GM11168 (cell line): ENCODE data around the gene ENOX2.

Source experiments
- in situ Hi-C: fragments of 300-500 bp; cut with MboI; formaldehyde crosslinking; loops from one replicate; pipeline ENCODE4 v1.12.0; 2022; ENCODE audit warnings: low sequenced_read_pairs; ENCODE audit not compliant: unreplicated experiment

The ENOX2 gene

DNA sequence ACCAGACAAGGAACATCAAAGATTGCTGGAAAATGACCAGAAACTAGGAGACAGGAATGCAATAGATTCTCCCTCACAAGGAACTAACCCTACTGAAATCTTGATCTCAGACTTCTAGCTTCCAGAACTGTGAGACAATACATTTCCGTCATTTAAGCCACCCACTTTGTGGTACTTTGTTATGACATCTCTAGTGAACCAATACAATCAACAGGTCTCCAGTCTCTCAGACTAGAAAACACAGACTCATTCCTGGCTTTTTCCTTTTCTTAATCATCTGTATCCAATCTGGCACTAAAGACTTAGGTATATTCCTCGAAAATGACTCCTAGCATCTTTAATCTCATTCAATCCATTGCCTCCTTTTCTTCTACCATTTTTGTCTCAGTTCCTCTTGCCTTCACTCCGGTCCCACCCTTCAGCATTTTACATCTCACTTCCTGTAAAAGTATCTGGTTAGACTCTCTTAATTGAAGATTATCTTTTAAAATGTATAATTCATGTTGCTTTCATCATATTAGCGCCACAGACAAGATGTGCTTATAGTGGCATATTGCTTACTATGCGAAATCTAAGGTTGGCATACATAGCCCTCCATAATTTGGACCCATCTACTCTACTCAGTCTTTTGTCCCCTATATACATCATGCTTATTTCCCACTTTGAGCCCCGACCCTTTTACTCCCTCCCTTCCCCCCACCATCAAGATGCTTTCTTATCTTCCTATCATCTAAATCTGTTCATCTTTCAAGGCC lies 250.0 kb downstream of the ENOX2 start:
- in situ Hi-C loops, result no loop called here

DNA sequence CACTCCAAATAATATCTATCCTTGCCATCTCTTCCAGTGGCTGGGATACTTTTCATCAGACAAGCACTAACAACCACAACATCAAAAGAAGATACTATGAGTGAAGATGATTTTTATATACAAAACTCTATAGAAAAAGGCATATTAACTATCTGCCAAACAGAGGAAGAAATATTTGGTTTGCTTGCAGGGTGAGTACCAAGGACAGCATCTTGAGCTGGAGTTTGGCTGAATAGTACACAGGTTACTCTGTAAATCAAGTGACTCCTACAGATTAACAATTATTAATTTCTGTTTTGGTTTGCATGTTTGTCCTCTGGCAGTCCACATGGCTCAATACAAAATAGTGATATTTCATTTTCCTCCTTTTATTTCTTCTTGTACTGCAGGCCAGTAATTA lies 253.3 kb downstream of the ENOX2 start:
- in situ Hi-C loops, result no loop called here

DNA sequence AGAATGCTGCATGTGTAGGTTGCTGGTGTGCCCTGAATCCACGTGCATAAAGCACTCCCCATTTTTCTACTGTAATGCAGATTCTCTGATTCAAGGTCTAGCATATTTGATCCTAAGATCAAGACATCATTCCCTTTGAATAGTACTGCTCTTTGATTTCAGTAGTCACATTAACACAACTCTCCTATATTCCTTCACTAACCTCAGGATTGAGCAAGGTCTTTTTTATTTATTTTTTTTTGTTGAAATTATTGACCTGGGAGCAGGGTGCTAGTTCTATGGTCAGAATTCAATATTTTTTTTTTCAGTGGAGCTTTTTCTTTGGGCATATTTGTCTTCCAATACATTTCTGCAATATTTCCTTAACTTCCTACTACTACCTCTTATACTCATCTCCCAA lies 255.5 kb downstream of the ENOX2 start:
- in situ Hi-C loops, result no loop called here

DNA sequence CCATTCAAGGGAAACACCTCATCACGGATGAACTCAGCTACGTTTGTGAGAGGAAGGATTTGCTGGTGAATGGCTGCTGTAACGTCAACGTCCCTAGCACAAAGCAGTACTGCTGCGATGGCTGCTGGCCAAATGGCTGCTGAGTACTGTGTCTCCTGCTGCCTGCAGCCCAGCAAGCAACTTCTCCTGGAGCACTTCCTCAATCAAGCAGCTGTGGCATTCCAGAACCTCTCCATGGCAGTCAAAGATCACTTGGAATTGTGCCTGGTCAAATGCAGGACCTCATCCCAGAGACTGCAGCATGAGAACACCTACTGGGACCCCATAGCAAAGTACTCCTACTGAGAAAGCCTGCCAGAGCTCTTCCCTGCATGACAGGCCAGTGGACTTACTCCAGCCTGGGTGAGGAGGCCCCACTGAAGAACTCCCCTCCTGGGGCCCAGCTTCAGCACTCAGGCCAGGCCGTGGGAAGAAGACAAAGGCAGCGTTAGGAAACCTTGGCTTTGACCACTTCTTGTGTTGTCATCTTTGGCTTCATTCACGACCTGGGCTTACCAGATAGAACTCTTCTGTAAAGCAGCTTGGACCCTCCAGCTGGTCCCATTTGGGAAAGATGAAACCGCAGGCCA lies 256.9 kb downstream of the ENOX2 start:
- in situ Hi-C loops, result no loop called here

DNA sequence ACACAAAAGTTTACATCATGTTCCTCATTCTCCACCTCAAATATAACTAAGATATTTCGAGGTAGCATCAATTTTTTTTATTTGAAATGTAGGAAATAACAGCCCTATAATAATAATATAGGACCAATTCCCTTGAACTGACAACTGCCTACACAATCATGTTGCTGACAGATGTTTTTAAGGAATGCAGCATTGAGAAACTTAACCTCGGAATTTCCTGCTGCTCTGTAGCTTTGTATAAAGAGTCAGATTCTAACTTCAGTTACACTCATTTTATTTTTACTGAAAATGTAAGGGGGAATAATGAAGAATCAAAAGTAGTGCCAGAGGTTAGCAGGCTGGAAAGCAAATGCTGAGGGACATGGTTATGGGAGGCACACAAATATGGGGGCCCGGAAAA lies 265.4 kb downstream of the ENOX2 start:
- in situ Hi-C loops, result no loop called here

DNA sequence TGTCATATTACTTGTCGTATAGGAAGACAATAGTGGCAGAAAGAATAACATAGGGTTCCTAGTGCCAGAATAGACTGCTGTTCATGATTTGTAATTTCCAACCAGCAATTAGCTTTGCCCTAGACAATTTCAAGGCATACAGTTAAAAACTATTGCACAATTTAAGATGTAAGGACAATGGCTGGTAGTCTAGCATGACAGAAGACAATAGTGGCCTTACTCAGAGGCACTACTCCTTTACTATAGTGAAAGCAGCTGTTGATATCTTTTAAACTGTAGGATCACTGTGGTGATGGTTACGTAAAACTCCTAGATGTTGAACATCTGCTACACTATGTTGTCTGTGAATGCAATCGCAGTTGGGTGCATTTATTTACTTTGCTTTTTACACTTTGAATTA lies 266.7 kb downstream of the ENOX2 start:
- in situ Hi-C loops, result no loop called here

DNA sequence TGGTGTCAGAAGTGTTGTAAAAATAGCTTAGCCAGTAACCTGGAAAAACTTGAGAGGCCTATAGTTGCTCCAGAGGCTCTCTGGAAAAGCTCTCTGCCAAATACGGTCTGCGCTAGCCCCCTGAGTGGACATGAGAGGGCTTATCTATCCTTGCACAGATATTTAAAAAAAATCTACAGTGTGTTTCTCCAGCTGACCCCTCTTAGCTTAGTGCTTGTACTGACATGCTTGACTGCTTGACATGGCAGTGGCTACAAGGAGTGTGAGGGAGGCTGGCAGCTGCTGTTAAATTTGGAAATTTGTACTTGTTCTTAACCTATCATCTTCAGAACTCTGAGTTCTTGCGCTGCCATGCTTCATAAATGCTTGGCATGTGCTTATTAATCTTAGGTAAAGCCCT lies 272.0 kb downstream of the ENOX2 start:
- in situ Hi-C loops, result no loop called here

DNA sequence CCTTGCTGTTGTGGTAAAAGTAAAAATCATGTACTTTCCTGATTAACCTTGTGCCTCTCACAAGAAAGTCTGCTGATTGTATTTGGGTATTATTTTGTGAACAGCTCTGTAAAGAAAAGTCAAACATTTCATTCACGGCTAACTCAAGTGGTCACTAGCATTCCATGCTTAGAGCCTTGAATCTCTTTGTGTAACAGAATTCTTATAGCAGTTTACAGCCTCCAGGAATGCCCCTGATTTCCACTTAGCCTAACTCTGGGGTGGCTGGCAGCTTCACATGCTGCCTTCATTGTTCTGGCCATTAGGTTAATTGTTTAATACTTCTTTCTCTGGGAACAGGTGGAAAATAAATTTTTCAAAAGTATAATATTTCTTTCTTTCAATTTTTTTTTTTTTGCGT lies 274.5 kb downstream of the ENOX2 start:
- in situ Hi-C loops, result no loop called here

DNA sequence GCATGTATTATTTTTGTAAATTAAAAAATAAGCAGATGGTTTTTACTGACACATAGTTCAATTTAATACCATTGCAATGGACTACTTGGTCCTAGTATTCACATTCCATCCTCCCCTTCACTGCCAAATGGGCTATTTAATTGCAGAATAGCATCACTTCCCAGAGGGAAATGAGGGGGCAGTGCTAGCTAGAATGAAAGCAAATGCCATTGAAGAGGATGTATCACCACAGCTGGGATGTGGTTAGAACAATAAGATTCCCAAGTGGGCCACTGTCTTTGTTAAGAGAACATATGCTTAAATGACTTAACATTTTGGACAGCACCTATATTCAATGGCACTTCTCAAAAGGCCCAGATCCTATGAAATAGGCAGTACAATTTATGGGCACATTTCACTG lies 276.5 kb downstream of the ENOX2 start:
- in situ Hi-C loops, result no loop called here

DNA sequence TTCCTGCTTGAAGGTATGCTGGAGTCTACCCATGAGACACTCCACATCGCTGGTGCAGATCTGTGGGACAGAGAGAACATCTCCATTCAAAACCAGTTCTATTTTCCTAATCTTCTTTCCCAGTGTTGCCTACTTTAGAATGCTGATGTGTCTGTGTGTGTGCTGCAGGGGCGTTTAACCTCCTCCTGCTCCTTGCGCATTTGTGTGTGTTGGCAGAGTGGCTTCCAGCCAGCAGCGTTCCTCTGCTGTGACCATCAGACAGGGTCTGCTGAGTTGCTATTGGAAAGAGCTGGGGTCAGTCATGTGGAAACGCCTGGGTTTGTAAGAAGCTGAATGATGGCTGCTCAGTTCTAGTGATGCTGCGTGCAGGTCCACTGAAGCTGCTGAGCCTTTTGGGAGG lies 277.6 kb downstream of the ENOX2 start:
- in situ Hi-C loops, result no loop called here

DNA sequence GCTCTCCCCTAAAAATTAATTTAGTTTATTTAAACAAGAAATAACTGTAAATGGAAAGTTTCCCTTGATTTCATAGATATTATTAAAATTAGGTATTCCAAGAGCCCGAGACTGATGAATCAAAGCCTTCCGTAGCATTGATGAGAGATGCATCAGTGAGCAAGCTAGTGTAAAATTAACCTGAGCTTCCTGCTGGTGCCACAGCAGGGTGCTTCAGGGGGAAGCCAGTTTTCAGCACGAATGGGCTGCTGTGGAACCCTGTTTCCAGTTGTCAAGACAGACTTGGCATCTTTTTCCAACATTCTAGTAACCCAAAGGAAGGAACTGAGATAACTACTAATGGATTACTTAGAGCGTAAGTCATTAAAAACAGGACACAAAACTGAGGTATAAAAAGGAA lies 279.5 kb downstream of the ENOX2 start:
- in situ Hi-C loops, result no loop called here

DNA sequence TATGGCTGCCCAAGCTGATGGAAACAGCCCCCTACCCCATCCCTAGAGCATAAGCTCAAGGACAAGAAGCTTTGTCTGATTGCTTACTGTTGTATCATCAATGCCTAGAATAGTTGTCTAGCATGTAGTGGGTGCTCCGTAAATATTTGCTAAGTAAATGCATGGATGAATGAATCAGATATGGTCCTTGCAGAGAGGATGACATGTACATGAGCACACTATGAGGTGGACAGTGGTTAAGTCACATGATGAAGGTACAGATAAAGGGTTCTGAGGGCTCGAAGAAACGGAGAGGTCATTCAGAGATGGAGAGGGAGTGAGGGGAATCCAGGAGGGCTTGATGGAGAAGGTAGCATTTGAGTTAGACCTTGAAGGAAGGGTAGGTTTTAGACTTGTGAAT lies 287.1 kb downstream of the ENOX2 start:
- in situ Hi-C loops, result no loop called here

DNA sequence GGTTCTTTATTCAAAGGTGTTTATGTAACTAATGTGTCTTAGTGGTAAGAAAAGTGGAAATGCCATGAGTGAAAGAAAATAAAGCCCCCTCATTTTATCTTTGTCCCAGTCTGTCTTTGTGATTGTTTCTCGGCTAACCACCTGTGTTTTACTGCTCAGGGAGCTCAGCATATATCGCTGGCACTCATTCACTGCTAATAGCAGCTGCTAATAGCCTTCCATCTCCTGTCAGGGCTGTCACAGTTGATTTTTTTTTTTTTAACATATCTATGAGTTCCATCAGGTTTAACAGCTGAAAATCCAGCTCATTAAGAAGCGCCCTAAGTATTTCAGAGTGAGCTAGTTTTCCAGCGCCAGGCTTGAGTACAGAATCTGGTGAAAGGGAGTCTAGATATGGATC lies 295.6 kb downstream of the ENOX2 start:
- in situ Hi-C loops, result no loop called here

DNA sequence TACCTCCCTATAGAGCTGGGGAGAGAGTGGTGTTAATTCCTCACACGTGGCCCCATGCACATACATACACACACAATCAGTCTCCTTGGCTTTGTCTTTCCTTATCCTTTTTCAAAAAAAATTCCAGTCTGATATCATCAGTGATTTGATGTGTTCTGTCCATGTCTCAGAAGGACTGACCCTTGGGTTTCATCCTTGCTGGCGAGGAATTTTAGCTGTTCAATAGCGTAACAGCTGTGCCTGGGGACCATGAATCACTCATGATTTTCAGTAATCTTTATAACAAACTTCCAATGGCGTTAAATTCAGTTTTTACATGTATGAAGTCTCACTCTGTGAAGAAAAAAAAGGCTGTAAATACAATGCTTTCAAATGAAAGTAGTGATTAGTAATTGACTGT lies 296.6 kb downstream of the ENOX2 start:
- in situ Hi-C loops, result no loop called here

DNA sequence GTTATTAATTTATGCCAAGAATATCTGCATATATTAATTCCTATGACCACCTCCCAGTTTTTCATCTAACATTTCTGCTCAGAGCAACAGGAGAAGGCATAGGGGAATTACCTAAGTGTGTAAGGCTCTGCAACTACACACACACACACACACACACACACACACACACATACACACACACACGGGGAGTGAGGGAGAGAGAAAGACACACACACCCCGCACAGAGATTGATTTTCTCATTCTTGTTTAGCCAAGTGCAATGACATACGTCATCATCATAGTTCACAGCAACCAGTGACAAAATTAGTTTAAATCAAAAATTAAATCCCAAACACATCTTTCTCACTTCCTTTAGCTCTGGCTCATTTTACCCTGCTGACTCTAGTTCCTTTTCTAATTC lies 298.1 kb downstream of the ENOX2 start:
- in situ Hi-C loops, result no loop called here

DNA sequence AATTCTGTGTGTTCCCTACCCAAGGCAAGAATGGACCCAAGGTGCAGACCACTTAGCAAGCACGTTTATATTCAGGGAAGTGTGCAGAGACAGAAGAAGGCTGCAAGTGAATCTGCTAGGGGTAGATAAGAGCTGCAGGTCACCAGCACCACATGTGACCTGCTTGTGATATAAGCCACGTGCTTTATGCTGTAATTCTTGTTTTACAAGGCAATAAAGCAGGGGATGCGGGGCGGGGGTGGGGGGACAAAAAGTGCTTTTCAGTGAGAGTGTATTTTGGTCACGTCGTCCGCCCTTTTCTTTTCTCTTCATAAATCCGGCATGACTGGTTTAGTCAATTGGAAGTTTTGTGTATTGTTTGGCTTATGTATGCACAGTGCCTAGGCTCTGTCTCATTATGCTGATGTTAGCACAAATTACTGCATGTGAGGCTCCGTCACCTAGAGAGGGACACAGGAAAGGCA lies 308.5 kb downstream of the ENOX2 start:
- in situ Hi-C loops, result no loop called here

DNA sequence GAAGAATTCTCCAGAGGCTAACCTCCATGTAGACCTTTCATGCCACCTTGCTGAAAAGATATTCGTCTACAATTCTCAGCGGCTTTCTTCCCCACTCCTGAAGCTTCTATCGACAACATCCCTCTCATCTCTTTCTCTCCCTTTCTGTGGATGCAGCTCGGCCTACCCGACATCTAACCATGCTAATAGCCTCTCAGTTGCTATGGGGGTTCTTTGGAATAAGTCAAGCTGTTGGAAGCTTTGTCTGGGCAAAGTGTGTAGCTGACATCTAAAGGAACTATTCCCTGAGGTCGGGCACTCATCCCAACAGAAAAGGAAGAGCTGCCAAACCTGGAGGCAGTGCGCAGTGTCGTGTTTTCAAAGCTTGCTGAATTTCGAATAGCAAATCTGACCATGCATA lies 309.1 kb downstream of the ENOX2 start:
- in situ Hi-C loops, result no loop called here

DNA sequence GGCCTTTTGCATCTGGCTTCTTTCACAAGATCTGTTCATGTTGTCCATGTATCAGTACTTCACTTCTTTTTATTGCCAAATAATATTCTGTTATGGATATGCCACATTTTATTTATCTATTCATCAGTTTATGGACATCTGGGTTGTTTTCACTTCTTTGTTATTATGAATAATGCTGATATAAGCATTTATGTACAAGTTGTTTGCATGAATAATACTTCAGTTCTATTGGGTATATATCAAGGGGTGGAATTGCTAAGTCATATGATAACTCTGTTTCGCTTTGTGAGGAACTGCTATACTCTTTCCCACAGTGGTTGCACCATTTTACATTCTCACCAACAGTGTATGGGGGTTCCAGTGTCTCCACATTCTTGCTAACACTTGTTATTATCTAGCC lies 310.8 kb downstream of the ENOX2 start:
- in situ Hi-C loops, result no loop called here

DNA sequence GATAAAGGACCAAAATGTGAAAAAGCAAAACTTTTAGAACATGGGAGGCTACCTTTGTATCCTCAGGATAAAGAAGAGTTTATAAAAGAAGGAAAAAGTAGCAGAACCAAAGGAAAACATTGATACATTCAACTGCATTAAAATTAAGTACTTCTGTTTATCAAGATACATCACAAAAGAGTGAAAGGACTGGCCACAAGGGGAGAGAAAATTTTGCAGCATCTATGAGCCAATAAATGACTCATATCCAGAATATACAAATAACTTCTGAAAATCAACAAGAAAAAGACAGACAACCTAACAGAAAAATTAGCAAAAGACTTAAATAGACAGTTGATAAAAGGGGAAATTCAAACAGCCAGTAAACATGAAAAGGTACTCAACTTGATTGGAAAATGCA lies 324.1 kb downstream of the ENOX2 start:
- in situ Hi-C loops, result no loop called here

DNA sequence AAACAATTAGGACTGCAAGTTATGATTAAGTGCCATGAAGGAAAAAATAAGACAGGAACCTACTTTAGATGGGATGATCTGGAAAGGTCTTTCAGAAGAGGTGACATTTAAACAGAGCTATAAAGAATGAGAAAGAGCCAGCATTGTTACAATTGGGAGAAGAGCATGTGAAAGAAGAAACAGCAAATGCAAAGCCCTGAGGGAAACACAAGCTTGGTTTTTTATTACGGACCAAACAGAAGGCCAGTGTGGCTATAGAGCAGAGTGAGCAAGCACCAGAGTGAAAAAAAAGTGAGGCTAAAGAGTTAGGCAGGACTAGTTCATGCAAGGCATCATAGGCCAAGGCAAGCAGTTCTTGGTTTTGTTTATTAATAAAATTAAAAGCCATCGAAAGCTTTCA lies 325.6 kb downstream of the ENOX2 start:
- in situ Hi-C loops, result no loop called here

DNA sequence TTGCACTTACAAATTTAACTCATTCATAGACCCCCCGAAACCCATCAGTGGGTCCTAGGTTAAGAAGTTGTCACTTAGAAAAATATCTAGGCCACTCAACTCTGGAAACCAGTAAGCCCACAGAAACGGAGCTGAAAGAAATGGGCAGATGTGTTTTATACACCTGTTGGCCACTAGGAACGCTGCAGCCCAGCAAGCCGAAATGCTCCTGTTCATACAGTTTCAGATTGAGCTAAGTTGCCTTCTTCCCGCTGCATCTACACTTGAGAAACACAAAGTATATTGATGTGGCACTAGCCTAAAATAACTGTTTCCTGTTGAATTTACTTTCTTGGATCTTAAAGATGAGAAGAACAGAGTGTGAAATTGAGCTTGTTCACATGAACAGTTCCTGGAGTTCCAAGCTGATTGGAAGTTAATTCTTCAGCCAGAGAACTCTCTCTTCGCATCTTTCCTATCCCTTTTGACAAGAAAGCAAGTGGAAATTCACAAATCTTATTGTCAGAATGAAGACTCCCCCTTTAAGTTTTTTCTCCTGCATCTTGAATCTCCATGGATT lies 327.1 kb downstream of the ENOX2 start:
- in situ Hi-C loops, result no loop called here
